GM18526 (cell line): ENCODE data around the gene NBR1.
"Not testable (repeated sequence)": the region's sequence is repeated elsewhere in the genome, so short reads cannot be mapped to it uniquely, and the experiment has no call there.

Experiments used
- POLR2A ChIP-seq: IDR thresholded peaks from 3 replicates; pipeline ENCODE4 v1.6.1; 2011; ENCODE audit not compliant: insufficient read length; ENCODE audit errors: extremely low read depth

Gene NBR1

GRCh38 chr17:43212641-43213490, 41.9 kb downstream of the NBR1 start:
- no peak for TF ChIP-seq POLR2A

- TF ChIP-seq POLR2A, result no peak
Measured at GRCh38 chr17:43213545-43213944, 42.5 kb downstream of the NBR1 start.

- TF ChIP-seq POLR2A, result no peak
Measured at GRCh38 chr17:43215341-43215740, 44.3 kb downstream of the NBR1 start.

GRCh38 chr17:43216369-43216761, 45.4 kb downstream of the NBR1 start:
- TF ChIP-seq POLR2A, result no peak

GRCh38 chr17:43216762-43217613, 46.0 kb downstream of the NBR1 start:
- TF ChIP-seq POLR2A, result no peak

- no peak for TF ChIP-seq POLR2A
Measured at GRCh38 chr17:43217614-43218087, 46.6 kb downstream of the NBR1 start.

GRCh38 chr17:43219001-43219400, 48.0 kb downstream of the NBR1 start:
- TF ChIP-seq POLR2A, result no peak

GRCh38 chr17:43219746-43220380, 48.8 kb downstream of the NBR1 start:
- TF ChIP-seq POLR2A, result no peak

- no peak for TF ChIP-seq POLR2A
Measured at GRCh38 chr17:43220511-43221125, 49.6 kb downstream of the NBR1 start.

GRCh38 chr17:43224146-43224705, 53.2 kb downstream of the NBR1 start:
- no peak for TF ChIP-seq POLR2A

- TF ChIP-seq POLR2A, result no peak
Measured at GRCh38 chr17:43226393-43226792, 55.4 kb downstream of the NBR1 start.

- TF ChIP-seq POLR2A, result not testable (repeated sequence)
Measured at GRCh38 chr17:43228020-43228782, 57.2 kb downstream of the NBR1 start, which contains the start of gene CCDC200. TSS of gene CCDC200 (minus strand) at chr17:43228623. CDS start at chr17:43228554, 69 bp downstream.

GRCh38 chr17:43233877-43234276, 62.9 kb downstream of the NBR1 start, which contains the start of gene RNU2-1:
TSS of gene RNU2-1 (minus strand) at chr17:43233977.
- TF ChIP-seq POLR2A, result not testable (repeated sequence)
